ENCODE measurements around the gene IGDCC3. TPM values are rescaled to one million over a fixed set of nuclear protein-coding genes. Genes with fewer than 3 reads are reported as not detected.
A peak's percentile ranks its signal among the peaks of the same experiment; 100 is the strongest.

Gene IGDCC3
- total and polyA plus RNA-seq, 2 of the 8 experiments (the other 6 are each of a cell fraction or from before 2014, with no cell fraction given), result 26.8 to 45.7 TPM

DNA sequence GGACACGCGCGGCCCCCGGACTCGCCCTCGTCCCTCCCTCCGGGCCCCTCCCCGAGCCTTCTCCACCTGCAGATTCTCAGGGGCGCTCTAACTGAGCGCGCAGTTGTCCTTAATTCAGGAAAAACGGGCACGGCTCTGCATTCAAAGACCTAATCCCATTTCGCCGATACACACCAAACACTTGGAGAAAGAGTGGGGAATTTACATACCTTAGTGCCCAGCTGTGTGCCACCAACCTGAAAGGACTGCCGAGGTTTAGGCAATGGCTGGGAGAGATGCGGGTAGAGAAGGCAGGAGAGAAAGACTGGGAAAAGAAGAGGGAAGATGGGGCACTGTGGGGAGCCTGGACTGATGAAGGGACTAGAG, 21.8 kb downstream of the IGDCC3 start:
- TF ChIP-seq HDAC6 (IDR thresholded peaks at IDR 0.05; ENCODE audit: low read depth, low read length) (no peak), KDM1A (IDR thresholded peaks at IDR 0.05; ENCODE audit: borderline replicate concordance, low read length) (peak; percentile 63; the same call in 1 of the 2 replicates), YY1 (IDR thresholded peaks at IDR 0.05; ENCODE audit: low read depth, low read length) (no peak), CEBPB (IDR thresholded peaks at IDR 0.05; ENCODE audit: low read depth, low read length) (no peak), SIN3A (conservative IDR thresholded peaks at IDR 0.05 in 1 of 2, IDR thresholded peaks at IDR 0.05 in 1 of 2; ENCODE audit: low read depth in 1 of 2, low read length in 2 of 2) (0 out of 4 replicates have a peak, but pooled peaks of 1 of the 2 experiments have one; percentile 14), KDM4A (IDR thresholded peaks at IDR 0.05; ENCODE audit: low read depth, low read length, severe bottlenecking) (peak; percentile 50), TBP (IDR thresholded peaks at IDR 0.05; ENCODE audit: low read depth, low read length) (no peak), JUN (IDR thresholded peaks at IDR 0.05; ENCODE audit: low read depth, low read length) (no peak)
- no peak overlapping the region for H3K14ac ChIP-seq (ENCODE audit: insufficient read length)
- H3K79me1 ChIP-seq (ENCODE audit: low read depth, low read length), result no peaks in the 10 kb centered on the region
- peak overlapping the region; percentile 7 for H3K4ac ChIP-seq (replicated peaks; ENCODE audit: insufficient read length, low read depth, low read length)
- H2BK5ac ChIP-seq (ENCODE audit: low read depth, low read length), result peak overlapping the region; percentile 52
- H4K91ac ChIP-seq (replicated peaks; ENCODE audit: insufficient read length, low read length), result no peak overlapping the region
- H2BK12ac ChIP-seq (ENCODE audit: low read depth, low read length), result peak overlapping the region; percentile 75; the same call in 1 of the 2 replicates
- no peak overlapping the region for H2AFZ ChIP-seq (ENCODE audit: low read length)
- WGBS, 2 experiments (ENCODE audit: extremely low coverage in 1 of 2, insufficient coverage in 1 of 2, insufficient read length in 1 of 2, insufficient replicate concordance in 2 of 2, low coverage in 1 of 2, low lambda C conversion rate in 2 of 2, missing lambda C conversion rate in 1 of 2), result 2% methylated on average over 11 of the region's 17 CpGs; no CpG with 5 or more reads in 1 of the 2 experiments
- 0 out of 2 replicates have a peak overlapping the region, but pooled peaks have one; percentile 48 for H2BK20ac ChIP-seq (ENCODE audit: low read length)
- H3K27me3 ChIP-seq (replicated peaks in 1 of 4; ENCODE audit: control insufficient read depth in 3 of 4, extremely low read depth in 1 of 4, insufficient read depth in 3 of 4, low read length in 3 of 4), result peaks cover 0 to 33% (median 21%) of the 10 kb centered on the region in 4 experiments; a peak in 6 of 7 replicates
- DNase-seq (ENCODE audit: low read depth in 1 of 2, low spot score in 2 of 2) (peak in 1 of 2 experiments; percentile 60), FAIRE-seq (no peak)
- H3K9ac ChIP-seq (replicated peaks in 1 of 4; ENCODE audit: extremely low read depth in 1 of 4, low read depth in 3 of 4, low read length in 3 of 4), result peak overlapping the region in 2 of 4 experiments; percentile 37 to 46; a peak in 3 of 7 replicates
- CTCF ChIA-PET (ENCODE audit: partially characterized antibody), result interaction anchor here (0.7 to 1.9 kb wide), 3 partner anchors 10 to 281 kb away, joined by 3 to 4 read pairs (median 4); no protein-coding TSS in a partner anchor
- peak overlapping the region; percentile 83 to 98 for H3K4me2 ChIP-seq (ENCODE audit: insufficient read depth in 1 of 2, low read depth in 2 of 2, low read length in 2 of 2)
- POLR2A ChIA-PET (ENCODE audit: partially characterized antibody), result interaction anchor here (0.7 to 2.0 kb wide), 4 partner anchors 12 to 51 kb away, joined by 3 to 9 read pairs (median 5); partner anchors contain the start of gene RNU5B-1
- H3K27ac ChIP-seq (ENCODE audit: low read depth, low read length), result no peak overlapping the region
- no peak overlapping the region for H4K8ac ChIP-seq (ENCODE audit: extremely low read depth, insufficient read depth, low read length)
- peak overlapping the region; percentile 87 for H3K18ac ChIP-seq (ENCODE audit: extremely low read depth, low read length)
- H3K56ac ChIP-seq (replicated peaks; ENCODE audit: insufficient read length, low read depth, low read length), result peak overlapping the region; percentile 22
- peak overlapping the region; percentile 37 to 83 (median 46) for H3K4me3 ChIP-seq (ENCODE audit: extremely low read depth in 1 of 4, insufficient read depth in 2 of 4, low read depth in 3 of 4, low read length in 4 of 4)
- H3K9me3 ChIP-seq (ENCODE audit: insufficient read depth in 2 of 2, low read depth in 1 of 2, low read length in 1 of 2), result peaks cover 5 to 8% of the 10 kb centered on the region in 2 experiments; a peak in 3 of 4 replicates
- H4K5ac ChIP-seq (ENCODE audit: insufficient read length, low read depth, low read length), result no peak overlapping the region
- no peak overlapping the region for H3K23ac ChIP-seq (ENCODE audit: insufficient read length)
- peaks cover 0 to 5% (median 3%) of the 10 kb centered on the region in 4 experiments; a peak in 4 of 7 replicates for H3K4me1 ChIP-seq (replicated peaks in 1 of 4; ENCODE audit: control insufficient read depth in 3 of 4, insufficient read depth in 4 of 4, low read length in 3 of 4)
- no peak overlapping the region; the same call in 1 of the 2 replicates for H2AK5ac ChIP-seq (ENCODE audit: low read depth, low read length)
- peaks cover 0 to 3% of the 10 kb centered on the region in 2 experiments; a peak in 1 of 4 replicates for H3K79me2 ChIP-seq (ENCODE audit: control insufficient read depth in 1 of 2, insufficient read depth in 2 of 2, low read length in 2 of 2)
- peak overlapping the region; percentile 8; the same call in 1 of the 2 replicates for H2BK15ac ChIP-seq (ENCODE audit: low read length)
- no peak overlapping the region for H2BK120ac ChIP-seq (replicated peaks; ENCODE audit: low read depth, low read length)
- H4K20me1 ChIP-seq (replicated peaks in 1 of 2; ENCODE audit: control insufficient read depth in 1 of 2, insufficient read depth in 2 of 2, low read length in 2 of 2), result peaks cover 3 to 6% of the 10 kb centered on the region in 2 experiments
- peaks cover 7% of the 10 kb centered on the region for H3K23me2 ChIP-seq (ENCODE audit: low read depth, low read length)
- no peaks in the 10 kb centered on the region; a peak in 1 of 8 replicates for H3K36me3 ChIP-seq (ENCODE audit: control insufficient read depth in 2 of 4, insufficient read depth in 4 of 4, low read length in 3 of 4)

Data from H1 (cell line).